HG03175 (cell line): ENCODE data around the gene ESYT2.

Experiments used
- ATAC-seq: cut with Tn5 transposase; IDR thresholded peaks from one replicate; pipeline ENCODE4 v1.9.1; 2021; ENCODE audit warnings: mild to moderate bottlenecking, moderate library complexity; ENCODE audit not compliant: unreplicated experiment

ESYT2 gene

DNA sequence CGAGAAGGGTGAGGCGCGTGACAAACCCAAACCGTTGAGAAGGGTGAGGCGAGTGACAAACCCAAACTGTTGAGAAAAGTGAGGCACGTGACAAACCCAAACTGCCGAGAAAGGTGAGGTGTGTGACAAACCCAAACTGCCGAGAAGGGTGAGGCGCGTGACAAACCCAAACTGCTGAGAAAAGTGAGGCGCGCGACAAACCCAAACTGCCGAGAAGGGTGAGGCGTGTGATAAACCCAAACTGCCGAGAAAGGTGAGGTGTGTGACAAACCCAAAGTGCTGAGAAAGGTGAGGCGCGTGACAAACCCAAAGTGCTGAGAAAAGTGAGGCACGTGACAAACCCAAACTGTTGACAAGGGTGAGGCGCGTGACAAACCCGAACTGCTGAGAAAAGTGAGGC is 25.0 kb downstream of the ESYT2 start:
- no peak for ATAC-seq

DNA sequence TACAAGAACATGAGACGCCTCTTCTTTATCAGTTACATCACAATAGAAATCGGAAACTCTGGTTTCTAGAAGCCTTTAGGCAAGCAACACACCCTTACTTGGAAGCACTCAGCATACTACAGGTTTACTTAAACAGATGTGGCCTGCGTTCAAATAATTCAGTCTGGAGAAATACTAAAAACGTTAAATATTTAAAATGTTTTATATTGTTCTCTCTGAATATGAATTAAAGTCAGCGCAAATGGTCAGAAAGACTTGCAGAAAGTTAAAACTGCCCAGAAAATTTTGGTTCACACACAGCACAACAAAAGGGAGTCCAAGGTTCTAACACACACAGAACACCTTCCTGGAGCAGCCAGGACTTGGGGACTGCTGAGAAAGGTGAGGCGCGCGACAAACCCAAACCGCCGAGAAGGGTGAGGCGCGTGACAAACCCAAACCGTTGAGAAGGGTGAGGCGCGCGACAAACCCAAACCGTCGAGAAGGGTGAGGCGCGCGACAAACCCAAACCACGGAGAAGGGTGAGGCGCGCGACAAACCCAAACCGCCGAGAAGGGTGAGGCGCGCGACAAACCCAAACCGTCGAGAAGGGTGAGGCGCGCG is 25.8 kb downstream of the ESYT2 start:
- ATAC-seq, result no peak

DNA sequence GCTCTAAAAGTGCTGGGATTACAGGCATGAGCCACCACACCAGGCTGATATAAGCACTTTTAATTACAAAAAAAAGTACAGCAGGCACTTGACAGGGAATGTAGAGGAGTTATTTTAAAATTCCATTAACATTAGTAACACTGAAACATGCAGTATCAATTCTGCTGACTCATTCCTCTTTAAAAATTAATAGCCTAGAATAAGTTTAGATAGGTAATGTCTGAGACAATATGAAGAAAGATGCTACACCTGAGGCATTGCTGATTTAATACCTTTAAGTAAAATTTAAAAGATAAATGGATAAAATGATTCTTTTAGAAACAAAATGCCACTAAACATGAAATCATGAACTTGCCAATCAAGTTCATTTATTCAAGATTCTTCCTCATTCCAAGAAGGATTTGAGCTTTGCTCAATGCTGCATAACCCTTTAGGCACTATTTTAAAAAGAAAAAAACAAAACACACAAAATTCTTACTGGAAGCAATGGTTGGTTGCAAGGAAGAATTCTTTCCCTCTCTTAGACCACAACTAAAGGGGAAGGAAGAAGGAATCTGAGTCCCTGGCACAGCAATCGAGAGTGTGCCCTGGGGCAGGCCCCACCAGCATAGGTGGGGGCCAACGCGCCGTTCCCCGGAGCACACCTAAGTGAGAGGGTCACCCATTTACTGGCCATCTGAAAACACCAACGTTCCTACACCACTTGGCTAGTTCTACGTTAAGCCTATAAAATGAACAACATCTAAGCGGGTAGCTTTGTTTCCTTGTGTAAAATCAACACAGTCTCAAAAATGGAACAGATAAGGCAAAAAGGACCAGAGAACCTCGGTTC is 26.6 kb downstream of the ESYT2 start:
- ATAC-seq, result no peak

- no peak for ATAC-seq
Measured at GRCh38 chr7:158798741-158799140, 30.6 kb downstream of the ESYT2 start.

DNA sequence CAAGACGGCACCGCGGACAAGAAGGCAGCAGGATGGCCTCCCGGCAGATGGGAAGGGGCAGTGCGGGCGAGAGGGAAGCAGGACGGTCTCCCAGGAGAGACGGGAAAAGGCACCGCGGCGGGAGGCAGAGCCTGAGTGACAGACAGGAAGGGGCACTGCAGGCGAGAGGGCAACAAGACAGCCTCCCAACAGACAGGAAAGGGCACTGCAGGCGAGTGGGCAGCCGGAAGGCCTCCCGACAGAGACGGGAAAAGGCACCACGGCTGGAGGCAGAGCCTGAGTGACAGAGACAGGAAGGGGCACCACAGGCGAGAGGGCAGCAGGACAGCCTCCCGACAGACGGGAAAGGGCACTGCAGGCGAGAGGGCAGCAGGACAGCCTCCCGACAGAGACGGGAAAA is 32.6 kb downstream of the ESYT2 start:
- ATAC-seq, result no peak

DNA sequence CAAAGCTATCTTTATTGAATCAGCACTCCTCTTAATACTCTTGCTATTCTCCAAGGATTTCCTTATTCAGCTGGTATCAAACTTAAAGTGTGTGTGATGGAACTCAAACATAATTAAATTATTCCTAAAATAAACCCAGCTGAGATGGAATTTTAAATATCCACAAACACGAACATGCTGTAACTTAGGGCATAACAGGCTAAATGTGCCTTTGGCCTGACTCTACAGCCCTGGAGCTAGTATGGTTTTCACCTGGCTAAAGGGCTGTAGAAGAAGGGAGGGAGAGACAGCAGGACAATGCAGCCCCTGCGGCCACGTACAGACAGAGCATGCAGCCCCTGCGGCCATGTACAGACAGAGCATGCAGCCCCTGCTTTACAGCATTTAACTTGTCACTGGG is 34.0 kb downstream of the ESYT2 start:
- no peak for ATAC-seq

GRCh38 chr7:158791107-158791506 is 38.2 kb downstream of the ESYT2 start:
- no peak for ATAC-seq

- ATAC-seq, result no peak
Measured at GRCh38 chr7:158789842-158790241, 39.5 kb downstream of the ESYT2 start.

GRCh38 chr7:158786898-158787297 is 42.4 kb downstream of the ESYT2 start:
- ATAC-seq, result no peak

DNA sequence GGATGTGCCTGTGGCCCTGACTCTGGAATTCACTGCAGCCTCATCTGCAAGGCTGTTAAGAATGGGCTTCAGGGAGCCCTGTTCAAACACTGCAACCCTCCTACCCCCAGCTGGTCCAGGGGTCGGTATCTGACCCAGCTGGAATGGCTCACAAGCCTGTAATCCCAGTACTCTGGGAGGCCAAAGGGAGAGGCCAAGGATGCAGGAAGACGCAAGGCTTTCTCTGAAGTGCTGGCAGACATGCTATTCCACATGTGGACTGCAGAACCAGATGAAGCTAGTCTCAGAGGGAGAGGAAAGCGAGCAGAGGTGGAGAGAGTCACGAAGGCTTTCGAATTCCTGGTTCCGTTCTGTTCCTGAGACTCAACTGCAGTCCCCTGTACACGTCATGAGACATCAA is 45.0 kb downstream of the ESYT2 start:
- ATAC-seq, result no peak

DNA sequence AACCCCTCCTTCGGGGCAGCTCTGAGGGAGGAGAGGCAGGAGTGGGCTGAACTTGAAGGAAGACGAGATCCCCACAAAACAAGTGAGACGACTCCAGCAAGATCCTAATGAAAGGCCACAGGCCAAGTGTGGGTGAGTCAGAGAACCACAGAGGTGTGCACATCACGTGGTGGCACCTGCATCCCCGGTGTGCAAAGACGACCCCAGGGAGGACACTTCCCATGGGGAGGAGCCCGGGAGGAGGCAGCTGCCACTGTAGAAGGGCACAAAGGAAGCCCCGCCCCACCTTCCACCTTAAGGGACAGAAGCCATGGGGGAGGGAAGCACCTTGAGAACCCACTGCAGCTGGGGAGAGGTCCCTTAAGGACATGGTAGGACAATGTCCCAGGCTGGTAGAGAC is 45.7 kb downstream of the ESYT2 start:
- no peak for ATAC-seq

DNA sequence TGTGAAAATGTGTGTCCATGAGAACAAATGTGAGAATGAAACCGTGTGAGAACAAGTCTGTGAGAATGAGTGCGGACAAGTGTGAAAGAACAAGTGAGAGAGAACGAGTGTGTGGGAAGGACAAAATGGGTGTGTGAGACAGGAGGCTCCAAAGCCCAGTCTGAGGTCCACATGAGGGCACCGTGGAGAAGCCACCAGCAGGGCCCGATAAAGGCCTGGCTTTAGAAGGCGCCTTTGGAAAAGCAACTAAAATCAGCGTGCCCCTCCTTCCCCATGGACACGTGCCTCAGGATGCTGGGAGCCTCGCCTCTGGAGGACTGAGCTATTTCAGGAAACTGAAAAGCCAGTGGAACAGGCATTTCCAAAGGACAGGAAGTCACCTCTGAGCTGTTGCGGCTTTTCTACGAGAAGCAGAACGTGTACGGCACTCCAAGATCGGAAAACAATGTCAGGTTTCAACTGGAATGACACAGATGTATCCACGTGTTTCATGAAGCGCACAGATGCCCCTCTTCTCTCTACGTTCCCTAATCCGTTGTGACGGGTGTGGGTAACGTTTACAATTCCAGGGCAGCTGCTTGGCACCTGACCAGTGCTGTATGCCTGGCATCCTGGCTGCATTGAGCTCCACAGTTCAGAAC is 46.4 kb downstream of the ESYT2 start:
- no peak for ATAC-seq

DNA sequence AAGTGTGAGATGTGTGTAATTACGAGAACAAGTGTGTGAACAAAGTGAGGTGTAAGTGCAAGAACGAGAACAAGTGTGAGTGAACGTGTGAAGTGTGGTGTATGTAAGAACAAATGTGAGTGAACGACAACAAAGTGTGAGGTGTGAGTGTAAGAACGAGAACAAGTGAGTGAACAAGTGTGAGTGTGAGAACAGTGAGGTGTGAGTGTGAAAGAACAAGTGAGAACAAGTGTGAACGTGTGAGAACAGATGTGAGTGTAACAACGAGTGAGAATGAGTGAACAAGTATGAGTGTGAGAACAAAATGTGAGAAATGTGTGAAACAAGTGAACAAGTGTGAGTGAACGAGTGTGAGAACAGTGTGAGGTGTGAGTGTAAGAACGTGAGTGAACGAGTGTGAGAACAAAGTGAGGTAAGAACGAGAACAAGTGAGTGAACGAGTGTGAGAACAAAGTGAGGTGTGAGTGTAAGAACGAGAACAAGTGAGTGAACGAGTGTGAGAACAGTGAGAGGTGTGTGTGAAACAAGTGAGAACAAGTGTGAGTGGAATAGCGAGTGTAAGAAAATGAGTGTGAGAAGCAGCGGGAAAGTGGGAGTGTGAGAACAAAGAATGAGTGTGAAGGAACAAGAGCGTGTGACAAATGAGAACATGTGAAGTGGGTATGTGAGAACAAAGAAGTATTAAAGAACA is 47.2 kb downstream of the ESYT2 start:
- no peak for ATAC-seq

- ATAC-seq, result no peak
Measured at GRCh38 chr7:158781217-158781973, 47.9 kb downstream of the ESYT2 start.

- no peak for ATAC-seq
Measured at GRCh38 chr7:158779061-158780000, 50.0 kb downstream of the ESYT2 start.

DNA sequence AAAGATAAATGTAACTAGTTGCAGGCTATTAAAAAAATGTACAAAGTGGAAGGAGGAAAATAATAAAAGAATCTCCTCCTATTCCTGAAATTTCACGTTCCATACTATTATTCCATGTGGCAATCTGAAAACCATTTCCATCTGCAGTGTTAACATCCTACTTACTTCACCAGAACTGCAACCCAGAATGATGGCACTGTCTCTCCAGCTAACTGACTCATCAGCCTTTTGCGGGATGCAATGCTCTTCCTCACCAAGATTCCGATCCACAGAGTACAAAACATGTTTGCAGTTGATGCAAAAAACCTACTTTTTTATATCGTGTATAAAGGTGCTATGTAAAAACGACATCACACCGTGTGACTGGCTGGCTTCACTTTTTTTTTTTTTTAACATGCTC is 50.8 kb downstream of the ESYT2 start:
- ATAC-seq, result no peak

- ATAC-seq, result no peak
Measured at GRCh38 chr7:158777793-158778192, 51.5 kb downstream of the ESYT2 start.

GRCh38 chr7:158776474-158776873 is 52.8 kb downstream of the ESYT2 start:
- ATAC-seq, result no peak

DNA sequence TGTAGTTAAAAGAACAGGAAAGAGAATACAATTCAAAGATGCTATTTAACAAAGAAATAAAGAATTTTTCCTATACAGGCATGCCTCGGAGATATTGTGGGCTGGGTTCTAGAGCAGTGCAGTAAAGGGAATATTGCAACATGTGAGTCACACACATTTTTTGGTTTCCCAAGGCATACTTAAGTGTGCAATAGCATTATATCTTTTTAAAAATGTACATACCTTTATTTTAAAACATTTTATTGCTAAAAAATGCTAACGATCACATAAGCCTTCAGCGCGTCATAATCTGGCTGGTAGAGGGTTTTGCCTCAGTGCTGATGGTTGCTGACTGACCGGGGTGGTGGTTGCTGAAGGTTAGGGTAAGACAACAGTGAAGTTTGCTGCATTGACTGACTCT is 54.4 kb downstream of the ESYT2 start:
- no peak for ATAC-seq

DNA sequence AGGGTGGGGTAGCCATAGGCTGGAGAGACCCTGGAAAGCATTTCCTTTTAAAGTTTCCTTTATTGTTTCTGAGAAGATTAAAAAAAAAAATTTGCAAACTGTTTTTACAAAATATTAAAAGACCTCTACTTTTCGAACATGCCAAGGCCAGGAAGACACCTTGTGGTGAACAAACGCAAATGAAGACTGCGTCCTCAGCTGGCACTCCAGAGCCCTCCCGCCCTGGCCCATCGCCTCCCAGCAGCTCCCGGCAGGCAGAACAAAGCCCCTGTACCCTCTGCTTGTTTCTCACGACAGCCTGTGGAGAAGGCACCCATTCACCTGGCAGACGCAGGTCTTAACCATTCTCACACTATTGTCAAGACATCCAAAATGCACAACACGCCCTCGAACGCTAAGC is 56.4 kb downstream of the ESYT2 start:
- ATAC-seq, result no peak
